ENCODE results near the gene VDAC1.

The VDAC1 gene

DNA sequence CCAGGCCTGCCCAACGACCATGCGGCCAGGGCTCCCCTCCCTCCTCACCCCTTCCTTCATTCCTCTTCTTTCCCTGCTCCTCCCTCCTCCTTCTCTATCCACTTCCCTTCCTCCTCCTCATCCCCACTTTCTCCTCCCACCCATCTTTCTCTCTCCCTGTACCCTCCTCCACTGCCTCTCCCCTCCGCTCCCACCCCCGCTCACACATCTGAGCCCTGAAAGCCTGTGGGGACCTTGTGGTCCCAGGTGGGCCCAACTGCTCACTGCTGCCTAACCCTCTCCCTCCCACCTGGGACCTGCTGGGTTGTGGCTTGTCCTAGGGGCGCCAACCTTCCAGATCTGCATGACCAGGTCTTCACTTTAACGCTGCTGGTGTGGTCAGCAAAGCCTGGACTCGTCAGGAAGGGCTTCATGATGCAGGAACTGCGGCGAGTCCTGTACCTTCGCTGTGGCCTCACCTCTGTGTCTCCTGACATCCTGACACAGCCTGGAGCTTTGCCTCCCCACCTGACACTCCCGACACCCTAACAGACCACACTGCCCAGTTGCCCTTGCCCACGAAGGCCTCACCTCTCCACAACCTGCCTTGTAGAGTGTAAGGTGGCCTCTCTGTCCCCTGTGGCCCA is 71.0 kb downstream of the VDAC1 start:
- no peak overlapping the region for H3K4me3 ChIP-seq (ENCODE audit: low read length)
- DNase-seq (ENCODE audit: low read depth): no peak
- TF ChIP-seq, protein P1, sequence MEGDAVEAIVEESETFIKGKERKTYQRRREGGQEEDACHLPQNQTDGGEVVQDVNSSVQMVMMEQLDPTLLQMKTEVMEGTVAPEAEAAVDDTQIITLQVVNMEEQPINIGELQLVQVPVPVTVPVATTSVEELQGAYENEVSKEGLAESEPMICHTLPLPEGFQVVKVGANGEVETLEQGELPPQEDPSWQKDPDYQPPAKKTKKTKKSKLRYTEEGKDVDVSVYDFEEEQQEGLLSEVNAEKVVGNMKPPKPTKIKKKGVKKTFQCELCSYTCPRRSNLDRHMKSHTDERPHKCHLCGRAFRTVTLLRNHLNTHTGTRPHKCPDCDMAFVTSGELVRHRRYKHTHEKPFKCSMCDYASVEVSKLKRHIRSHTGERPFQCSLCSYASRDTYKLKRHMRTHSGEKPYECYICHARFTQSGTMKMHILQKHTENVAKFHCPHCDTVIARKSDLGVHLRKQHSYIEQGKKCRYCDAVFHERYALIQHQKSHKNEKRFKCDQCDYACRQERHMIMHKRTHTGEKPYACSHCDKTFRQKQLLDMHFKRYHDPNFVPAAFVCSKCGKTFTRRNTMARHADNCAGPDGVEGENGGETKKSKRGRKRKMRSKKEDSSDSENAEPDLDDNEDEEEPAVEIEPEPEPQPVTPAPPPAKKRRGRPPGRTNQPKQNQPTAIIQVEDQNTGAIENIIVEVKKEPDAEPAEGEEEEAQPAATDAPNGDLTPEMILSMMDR (conservative IDR thresholded peaks at IDR 0.05; ENCODE audit: low read depth, low read length): no peak

DNA sequence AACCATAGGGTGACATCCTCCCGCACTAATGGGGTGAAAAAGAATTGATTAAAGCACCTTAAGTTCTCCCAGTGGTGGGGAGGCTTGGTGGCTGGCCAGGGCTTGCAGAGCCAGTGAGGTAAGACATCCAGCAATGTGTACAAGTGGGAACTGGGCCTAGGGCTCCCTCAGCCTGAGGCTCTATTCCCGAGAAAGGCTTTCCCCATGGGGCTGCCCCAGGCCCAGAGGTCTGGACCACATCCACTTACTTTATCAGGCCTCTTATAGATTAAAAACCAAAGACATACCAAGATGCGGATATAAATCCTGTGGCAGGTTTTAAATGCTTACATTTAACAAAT is 71.6 kb downstream of the VDAC1 start:
- no peak for DNase-seq (ENCODE audit: low read depth)
- H3K4me3 ChIP-seq (ENCODE audit: low read length): no peak overlapping the region
- TF ChIP-seq, protein P1 (conservative IDR thresholded peaks at IDR 0.05; ENCODE audit: low read depth, low read length): no peak

DNA sequence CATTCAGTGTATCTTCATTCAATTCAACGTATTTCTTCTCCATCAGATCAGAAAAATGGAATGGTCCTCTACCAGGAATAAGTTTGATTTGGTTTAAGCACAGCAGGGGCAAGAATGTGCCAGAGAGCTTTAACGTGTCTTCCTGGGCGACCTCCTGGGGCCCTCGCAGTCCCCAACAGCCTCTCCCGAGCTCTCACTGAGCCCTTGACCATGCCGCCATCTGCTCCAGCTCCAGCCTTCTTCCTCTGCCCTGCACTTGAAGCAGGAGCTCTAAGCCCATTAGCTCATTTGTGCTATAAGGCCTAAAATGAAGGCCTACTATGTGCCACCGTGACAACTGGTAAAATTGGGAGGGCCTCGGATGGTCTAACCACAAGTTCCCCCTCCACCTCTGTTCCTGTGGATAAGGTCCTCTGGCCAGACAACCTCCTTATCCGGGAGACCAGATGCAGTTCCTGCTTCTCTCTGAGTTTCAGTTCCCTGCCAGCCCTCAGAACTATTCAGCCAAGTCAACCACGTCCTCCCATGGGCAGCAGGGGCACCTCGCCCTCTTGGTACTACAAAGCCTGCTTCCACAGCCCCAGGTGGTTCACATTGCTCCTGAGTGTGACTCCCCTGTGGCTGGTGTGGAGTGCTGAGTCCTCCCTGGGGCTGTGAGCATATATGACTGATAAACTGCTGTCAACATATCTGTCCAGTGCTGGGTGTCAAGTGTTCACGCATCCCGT is 72.2 kb downstream of the VDAC1 start:
- H3K4me3 ChIP-seq (ENCODE audit: low read length): no peak overlapping the region
- TF ChIP-seq, protein P1 (conservative IDR thresholded peaks at IDR 0.05; ENCODE audit: low read depth, low read length): no peak
- no peak for DNase-seq (ENCODE audit: low read depth)

DNA sequence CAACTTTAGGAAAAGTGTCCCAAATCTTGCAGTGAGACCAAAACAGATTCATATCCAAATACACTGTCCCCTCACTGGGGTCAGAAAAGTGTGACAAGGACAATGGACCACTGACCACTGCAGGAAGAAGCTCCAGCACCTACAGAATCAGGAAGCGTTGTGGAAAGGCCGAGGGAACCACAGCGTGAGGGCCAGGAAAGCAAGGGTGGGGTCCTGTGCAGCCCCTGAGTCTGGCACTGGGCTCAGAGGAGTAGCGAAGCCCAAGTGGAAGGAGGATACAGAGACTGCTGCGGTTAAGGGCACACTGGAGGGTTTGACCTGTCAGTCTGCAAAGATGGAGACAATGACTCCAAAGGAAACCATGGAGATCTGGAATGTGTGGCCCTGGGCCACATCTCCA is 73.2 kb downstream of the VDAC1 start:
- H3K4me3 ChIP-seq (ENCODE audit: low read length): no peak overlapping the region

DNA sequence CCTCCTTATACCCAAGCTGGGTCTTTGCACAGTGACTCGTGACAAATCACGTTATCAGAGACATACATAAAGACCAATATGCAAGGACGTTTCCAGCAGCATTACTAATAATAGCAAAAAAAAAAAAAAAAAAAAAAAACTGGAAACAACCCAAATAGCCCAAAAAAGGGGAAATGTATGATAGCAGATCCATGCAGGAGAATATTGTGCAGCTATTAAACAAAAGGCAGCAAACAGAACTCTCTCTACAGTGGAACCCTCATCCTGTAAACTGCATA is 74.0 kb downstream of the VDAC1 start:
- DNase-seq (ENCODE audit: low read depth): no peak
- H3K4me3 ChIP-seq (ENCODE audit: low read length): no peak overlapping the region
- TF ChIP-seq, protein P1 (conservative IDR thresholded peaks at IDR 0.05; ENCODE audit: low read depth, low read length): no peak

More for the DNA sequence above, 73.2 kb downstream of the VDAC1 start:
- no peak for DNase-seq (ENCODE audit: low read depth)
- TF ChIP-seq, protein P1 (conservative IDR thresholded peaks at IDR 0.05; ENCODE audit: low read depth, low read length): no peak

DNA sequence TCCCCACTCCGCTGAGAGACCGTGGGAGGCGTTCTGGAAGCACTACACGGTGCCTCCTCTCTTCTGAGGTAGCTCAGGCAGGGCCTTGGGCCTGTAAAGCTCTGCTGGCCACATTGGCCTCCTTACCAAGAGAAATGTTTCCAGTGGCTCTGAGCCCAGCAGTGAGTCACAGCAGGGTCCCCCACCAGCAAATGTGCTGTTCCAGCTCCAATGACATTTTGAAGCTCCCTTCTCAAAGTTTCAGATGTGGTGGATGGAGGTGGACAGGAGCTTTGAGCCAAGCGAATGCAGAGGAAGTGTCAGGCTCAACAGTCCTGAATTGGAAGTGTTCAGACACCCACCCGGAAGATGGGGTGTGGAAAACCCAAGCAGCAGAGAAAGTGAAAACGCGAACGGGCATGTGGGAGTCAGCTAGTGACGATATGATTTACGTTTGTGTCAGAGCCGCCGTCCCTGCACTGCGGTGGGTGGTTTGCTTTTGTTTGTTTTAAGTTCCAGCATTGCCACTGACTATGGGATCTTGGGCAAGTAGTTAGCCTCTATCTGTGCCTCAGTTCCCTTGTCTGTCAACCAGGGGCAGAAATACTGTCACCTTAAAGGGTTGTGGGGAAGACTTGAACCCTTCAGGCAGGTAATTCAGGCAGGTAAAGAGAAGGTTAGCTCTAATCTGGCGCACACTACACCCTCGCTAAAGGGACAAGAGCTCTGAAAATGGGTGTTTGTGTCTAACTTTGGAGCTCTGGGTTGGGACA is 74.5 kb downstream of the VDAC1 start:
- TF ChIP-seq, protein P1 (conservative IDR thresholded peaks at IDR 0.05; ENCODE audit: low read depth, low read length): no peak
- no peak overlapping the region for H3K4me3 ChIP-seq (ENCODE audit: low read length)
- DNase-seq (ENCODE audit: low read depth): no peak
